Measurements from ENCODE around the gene MS4A18. TPM values are rescaled to one million over a fixed set of nuclear protein-coding genes. Genes with fewer than 3 reads are reported as not detected.
"Not testable (repeated sequence)": the region's sequence is repeated elsewhere in the genome, so short reads cannot be mapped to it uniquely, and the experiment has no call there.

MS4A18 gene
- total RNA-seq, 1 donor from 2014 or later, result not detected

- H3K4me1 Mint-ChIP-seq (ENCODE audit: low read depth), result no peaks in the 10 kb centered on the region
- peaks cover 5% of the 10 kb centered on the region for H3K27me3 Mint-ChIP-seq (ENCODE audit: insufficient read depth)
- no peaks in the 10 kb centered on the region for H3K36me3 Mint-ChIP-seq (ENCODE audit: low read depth)
- DNase-seq (ENCODE audit: low spot score), result no peak
- H3K9me3 Mint-ChIP-seq, result peaks cover 5% of the 10 kb centered on the region
- H3K4me3 Mint-ChIP-seq, result no peak overlapping the region
- no peak overlapping the region for H3K27ac Mint-ChIP-seq
- intact Hi-C loops (cut with micrococcal nuclease), result no loop called here
Measured at GRCh38 chr11:60747359-60747873, 22.9 kb downstream of the MS4A18 start.

GRCh38 chr11:60748225-60748624 is 23.7 kb downstream of the MS4A18 start:
- H3K27ac Mint-ChIP-seq, result no peak overlapping the region
- peaks cover 6% of the 10 kb centered on the region for H3K27me3 Mint-ChIP-seq (ENCODE audit: insufficient read depth)
- H3K4me1 Mint-ChIP-seq (ENCODE audit: low read depth), result no peaks in the 10 kb centered on the region
- no peaks in the 10 kb centered on the region for H3K36me3 Mint-ChIP-seq (ENCODE audit: low read depth)
- intact Hi-C loops (cut with micrococcal nuclease), result no loop called here
- H3K4me3 Mint-ChIP-seq, result no peak overlapping the region
- H3K9me3 Mint-ChIP-seq, result peaks cover 5% of the 10 kb centered on the region
- DNase-seq (ENCODE audit: low spot score), result no peak

GRCh38 chr11:60748821-60749220 is 24.3 kb downstream of the MS4A18 start:
- H3K9me3 Mint-ChIP-seq, result peaks cover 5% of the 10 kb centered on the region
- DNase-seq (ENCODE audit: low spot score), result no peak

GRCh38 chr11:60750911-60751310 is 26.4 kb downstream of the MS4A18 start:
- no peak for DNase-seq (ENCODE audit: low spot score)
- Mint-ChIP-seq H3K4me3 (no peak overlapping the region), H3K4me1 (ENCODE audit: low read depth) (no peaks in the 10 kb centered on the region), H3K9me3 (peaks cover 5% of the 10 kb centered on the region), H3K36me3 (ENCODE audit: low read depth) (no peaks in the 10 kb centered on the region), H3K27me3 (ENCODE audit: insufficient read depth) (peaks cover 4% of the 10 kb centered on the region), H3K27ac (no peak overlapping the region)
- intact Hi-C loops (cut with micrococcal nuclease), result no loop called here

More at GRCh38 chr11:60748821-60749220, 24.3 kb downstream of the MS4A18 start:
- Mint-ChIP-seq H3K4me1 (ENCODE audit: low read depth) (no peaks in the 10 kb centered on the region), H3K27ac (no peak overlapping the region), H3K27me3 (ENCODE audit: insufficient read depth) (peaks cover 8% of the 10 kb centered on the region), H3K36me3 (ENCODE audit: low read depth) (no peaks in the 10 kb centered on the region), H3K4me3 (no peak overlapping the region)
- intact Hi-C loops (cut with micrococcal nuclease), result no loop called here

GRCh38 chr11:60753309-60753708 is 28.8 kb downstream of the MS4A18 start:
- Mint-ChIP-seq H3K27ac (no peak overlapping the region), H3K9me3 (no peaks in the 10 kb centered on the region), H3K27me3 (ENCODE audit: insufficient read depth) (peaks cover 3% of the 10 kb centered on the region), H3K4me1 (ENCODE audit: low read depth) (no peaks in the 10 kb centered on the region), H3K36me3 (ENCODE audit: low read depth) (no peaks in the 10 kb centered on the region), H3K4me3 (no peak overlapping the region)
- no peak for DNase-seq (ENCODE audit: low spot score)
- intact Hi-C loops (cut with micrococcal nuclease), result no loop called here

- intact Hi-C loops (cut with micrococcal nuclease), result no loop called here
- Mint-ChIP-seq H3K4me1 (ENCODE audit: low read depth) (no peaks in the 10 kb centered on the region), H3K4me3 (no peak overlapping the region), H3K36me3 (ENCODE audit: low read depth) (no peaks in the 10 kb centered on the region), H3K27ac (no peak overlapping the region), H3K27me3 (ENCODE audit: insufficient read depth) (peaks cover 14% of the 10 kb centered on the region), H3K9me3 (no peaks in the 10 kb centered on the region)
- no peak for DNase-seq (ENCODE audit: low spot score)
Measured at GRCh38 chr11:60754887-60755286, 30.4 kb downstream of the MS4A18 start.

- Mint-ChIP-seq H3K27ac (no peak within 1 kb of the TSS), H3K36me3 (ENCODE audit: low read depth) (no peaks in the 10 kb centered on the region), H3K27me3 (ENCODE audit: insufficient read depth) (peaks cover 26% of the 10 kb centered on the region), H3K4me3 (no peak within 1 kb of the TSS), H3K4me1 (ENCODE audit: low read depth) (no peaks in the 10 kb centered on the region), H3K9me3 (no peaks in the 10 kb centered on the region)
- no peak for DNase-seq (ENCODE audit: low spot score)
- intact Hi-C loops (cut with micrococcal nuclease), result no loop called here
Measured at GRCh38 chr11:60756307-60757032, 31.9 kb downstream of the MS4A18 start, which contains the start of gene MS4A15. Gene MS4A15, plus strand, starts transcription at chr11:60756867. Its CDS starts 6,867 bp downstream, at chr11:60763734.

- no peaks in the 10 kb centered on the region for H3K9me3 Mint-ChIP-seq
- no peak overlapping the region for H3K27ac Mint-ChIP-seq
- H3K27me3 Mint-ChIP-seq (ENCODE audit: insufficient read depth), result peaks cover 29% of the 10 kb centered on the region
- intact Hi-C loops (cut with micrococcal nuclease), result no loop called here
- no peak overlapping the region for H3K4me3 Mint-ChIP-seq
- H3K4me1 Mint-ChIP-seq (ENCODE audit: low read depth), result no peaks in the 10 kb centered on the region
- no peaks in the 10 kb centered on the region for H3K36me3 Mint-ChIP-seq (ENCODE audit: low read depth)
- no peak for DNase-seq (ENCODE audit: low spot score)
Measured at GRCh38 chr11:60757231-60757800, 32.8 kb downstream of the MS4A18 start.

GRCh38 chr11:60758671-60759070 is 34.2 kb downstream of the MS4A18 start:
- DNase-seq (ENCODE audit: low spot score); H3K4me1 Mint-ChIP-seq (ENCODE audit: low read depth); H3K27ac Mint-ChIP-seq; H3K36me3 Mint-ChIP-seq (ENCODE audit: low read depth); H3K4me3 Mint-ChIP-seq; intact Hi-C loops (cut with micrococcal nuclease); H3K9me3 Mint-ChIP-seq: not testable (repeated sequence)
- H3K27me3 Mint-ChIP-seq (ENCODE audit: insufficient read depth), result peaks cover 26% of the 10 kb centered on the region

- DNase-seq (ENCODE audit: low spot score); H3K4me3 Mint-ChIP-seq; intact Hi-C loops (cut with micrococcal nuclease); H3K36me3 Mint-ChIP-seq (ENCODE audit: low read depth); H3K4me1 Mint-ChIP-seq (ENCODE audit: low read depth); H3K27ac Mint-ChIP-seq; H3K9me3 Mint-ChIP-seq: not testable (repeated sequence)
- H3K27me3 Mint-ChIP-seq (ENCODE audit: insufficient read depth), result peaks cover 26% of the 10 kb centered on the region
Measured at GRCh38 chr11:60759438-60760225, 35.1 kb downstream of the MS4A18 start.

- no peak overlapping the region for H3K4me3 Mint-ChIP-seq
- peaks cover 7% of the 10 kb centered on the region for H3K4me1 Mint-ChIP-seq (ENCODE audit: low read depth)
- peaks cover 26% of the 10 kb centered on the region for H3K27me3 Mint-ChIP-seq (ENCODE audit: insufficient read depth)
Measured at GRCh38 chr11:60761436-60762190, 37.1 kb downstream of the MS4A18 start.

GRCh38 chr11:60762851-60763691 is 38.6 kb downstream of the MS4A18 start:
- Mint-ChIP-seq H3K27ac (no peak overlapping the region), H3K4me3 (no peak overlapping the region), H3K9me3 (no peaks in the 10 kb centered on the region), H3K36me3 (ENCODE audit: low read depth) (no peaks in the 10 kb centered on the region), H3K4me1 (ENCODE audit: low read depth) (peaks cover 7% of the 10 kb centered on the region), H3K27me3 (ENCODE audit: insufficient read depth) (peaks cover 26% of the 10 kb centered on the region)
- DNase-seq (ENCODE audit: low spot score), result no peak
- intact Hi-C loops (cut with micrococcal nuclease), result no loop called here

More at GRCh38 chr11:60761436-60762190, 37.1 kb downstream of the MS4A18 start:
- Mint-ChIP-seq H3K9me3 (no peaks in the 10 kb centered on the region), H3K27ac (no peak overlapping the region), H3K36me3 (ENCODE audit: low read depth) (no peaks in the 10 kb centered on the region)
- intact Hi-C loops (cut with micrococcal nuclease), result no loop called here
- no peak for DNase-seq (ENCODE audit: low spot score)
